Trophoblast cell (in vitro differentiated cells and primary cell): ENCODE measurements around the gene AMPH.

ENCODE experiments used
- DNase-seq, 2 donors: peaks; one replicate each; pipeline ENCODE4 v3.0.0-alpha.2; 2016
- H2AFZ ChIP-seq: 2 replicates; pipeline ENCODE4 v1.6.1; 2013; ENCODE audit warnings: low read length, moderate library complexity, mild to moderate bottlenecking; ENCODE audit not compliant: insufficient read depth, poor library complexity
- H2AK5ac ChIP-seq: 2 replicates; pipeline ENCODE4 v1.6.1; 2013; ENCODE audit warnings: mild to moderate bottlenecking, low read length
- H2BK120ac ChIP-seq: 2 replicates; pipeline ENCODE4 v1.6.1; 2013; ENCODE audit warnings: low read length, mild to moderate bottlenecking, moderate library complexity; ENCODE audit not compliant: insufficient read depth, poor library complexity
- H2BK12ac ChIP-seq: 2 replicates; pipeline ENCODE4 v1.6.1; 2013; ENCODE audit warnings: mild to moderate bottlenecking, low read length, moderate library complexity
- H2BK5ac ChIP-seq: 2 replicates; pipeline ENCODE4 v1.6.1; 2013; ENCODE audit warnings: low read length, low read depth, moderate library complexity, mild to moderate bottlenecking; ENCODE audit not compliant: poor library complexity
- H3K14ac ChIP-seq: 2 replicates; pipeline ENCODE4 v1.6.1; 2013; ENCODE audit warnings: mild to moderate bottlenecking, low read length
- H3K18ac ChIP-seq: 2 replicates; pipeline ENCODE4 v1.6.1; 2013; ENCODE audit warnings: mild to moderate bottlenecking, low read length
- H3K23ac ChIP-seq: 2 replicates; pipeline ENCODE4 v1.6.1; 2013; ENCODE audit warnings: low read length
- H3K27ac ChIP-seq: 2 replicates; pipeline ENCODE4 v1.5.1; 2013; ENCODE audit warnings: low read depth, mild to moderate bottlenecking, inconsistent platforms, low read length, moderate library complexity
- H3K27me3 ChIP-seq: 2 replicates; pipeline ENCODE4 v1.6.1; 2013; ENCODE audit warnings: inconsistent platforms, mild to moderate bottlenecking, low read length, moderate library complexity; ENCODE audit not compliant: insufficient read depth
- H3K36me3 ChIP-seq, 2 experiments: 1 replicate in 1 of 2; 2 replicates in 1 of 2; pipeline ENCODE4 v1.6.1; 2013; ENCODE audit warnings: low read length in 2 of 2, mild to moderate bottlenecking in 2 of 2, moderate library complexity in 1 of 2; ENCODE audit not compliant: insufficient read depth in 2 of 2, control insufficient read depth in 1 of 2
- H3K4ac ChIP-seq: 2 replicates; pipeline ENCODE4 v1.6.1; 2013; ENCODE audit warnings: low read depth, mild to moderate bottlenecking, low read length, moderate library complexity
- H3K4me1 ChIP-seq, 2 experiments: 1 replicate in 1 of 2; 2 replicates in 1 of 2; pipeline ENCODE4 v1.6.1; 2013; ENCODE audit warnings: low read length in 2 of 2, mild to moderate bottlenecking in 2 of 2, moderate library complexity in 1 of 2; ENCODE audit not compliant: insufficient read depth in 2 of 2, control insufficient read depth in 1 of 2
- H3K4me2 ChIP-seq: 2 replicates; pipeline ENCODE4 v1.6.1; 2013; ENCODE audit warnings: inconsistent platforms, mild to moderate bottlenecking, low read length, moderate library complexity
- H3K4me3 ChIP-seq: 2 replicates; pipeline ENCODE4 v1.5.1; 2013; ENCODE audit warnings: mild to moderate bottlenecking, low read depth, low read length, inconsistent platforms
- H3K79me1 ChIP-seq: one replicate; pipeline ENCODE4 v1.6.1; 2013; ENCODE audit warnings: low read length
- H3K79me2 ChIP-seq: 2 replicates; pipeline ENCODE4 v1.6.1; 2013; ENCODE audit warnings: low read length, mild to moderate bottlenecking; ENCODE audit not compliant: control insufficient read depth, insufficient read depth, poor library complexity
- H3K9ac ChIP-seq: 2 replicates; pipeline ENCODE4 v1.6.1; 2013; ENCODE audit warnings: mild to moderate bottlenecking, low read length
- H3K9me3 ChIP-seq: 2 replicates; pipeline ENCODE4 v1.6.1; 2013; ENCODE audit warnings: low read depth, mild to moderate bottlenecking, control low read depth, inconsistent platforms, low read length; ENCODE audit not compliant: insufficient read depth
- H4K12ac ChIP-seq: 2 replicates; pipeline ENCODE4 v1.6.1; 2013; ENCODE audit warnings: low read depth, mild to moderate bottlenecking, low read length, moderate library complexity
- H4K8ac ChIP-seq: 2 replicates; pipeline ENCODE4 v1.6.1; 2013; ENCODE audit warnings: low read depth, mild to moderate bottlenecking, low read length, moderate library complexity
- H4K91ac ChIP-seq: one replicate; pipeline ENCODE4 v1.6.1; 2013; ENCODE audit warnings: low read depth, mild to moderate bottlenecking, low read length, moderate library complexity
- WGBS: extraction: QIAGEN DNeasy Blood & Tissue Kit; methylation state at CpG from one replicate; pipeline ENCODE4 v1.1.7; 2013; ENCODE audit warnings: missing lambda C conversion rate; ENCODE audit not compliant: insufficient read length, insufficient coverage; ENCODE audit errors: extremely low coverage; 5-methylcytosine and 5-hydroxymethylcytosine counted together

AMPH gene

DNA sequence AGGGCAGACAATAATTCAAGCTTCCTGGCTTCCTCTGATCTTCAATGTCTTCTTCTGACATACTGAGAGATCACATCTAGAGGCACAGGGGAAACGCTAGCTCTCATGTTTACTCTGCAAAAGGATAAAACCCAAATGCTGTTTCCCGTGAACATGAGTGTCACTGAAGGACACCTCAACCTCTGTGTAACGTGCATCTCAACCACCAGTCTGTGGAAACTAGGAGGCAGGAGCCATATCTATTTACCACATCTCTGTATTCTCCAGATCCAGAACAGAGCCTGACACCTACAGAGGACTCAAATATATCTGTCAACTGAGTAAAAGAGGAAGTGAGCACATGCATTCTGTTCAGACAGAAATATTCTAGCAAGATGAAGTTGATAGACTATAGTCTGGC lies 217.4 kb downstream of the AMPH start:
- Histone ChIP-seq H3K23ac (no peak overlapping the region), H4K91ac (no peak overlapping the region), H3K79me2 (no peaks in the 10 kb centered on the region), H3K4ac (no peak overlapping the region), H3K27me3 (no peaks in the 10 kb centered on the region), H3K36me3 (no peaks in the 10 kb centered on the region), H3K18ac (no peak overlapping the region), H2AK5ac (no peak overlapping the region), H3K4me2 (no peak overlapping the region), H3K9me3 (no peaks in the 10 kb centered on the region), H3K4me1 (no peaks in the 10 kb centered on the region), H4K12ac (no peak overlapping the region), H3K27ac (no peak overlapping the region), H2BK12ac (no peak overlapping the region), H3K14ac (no peak overlapping the region), H2BK120ac (no peak overlapping the region), H2BK5ac (no peak overlapping the region), H3K9ac (no peak overlapping the region), H2AFZ (no peak overlapping the region), H3K79me1 (no peaks in the 10 kb centered on the region), H4K8ac (no peak overlapping the region), H3K4me3 (no peak overlapping the region)
- WGBS, result no CpG with 5 or more reads among the region's 3 CpGs
- DNase-seq, result no peak

DNA sequence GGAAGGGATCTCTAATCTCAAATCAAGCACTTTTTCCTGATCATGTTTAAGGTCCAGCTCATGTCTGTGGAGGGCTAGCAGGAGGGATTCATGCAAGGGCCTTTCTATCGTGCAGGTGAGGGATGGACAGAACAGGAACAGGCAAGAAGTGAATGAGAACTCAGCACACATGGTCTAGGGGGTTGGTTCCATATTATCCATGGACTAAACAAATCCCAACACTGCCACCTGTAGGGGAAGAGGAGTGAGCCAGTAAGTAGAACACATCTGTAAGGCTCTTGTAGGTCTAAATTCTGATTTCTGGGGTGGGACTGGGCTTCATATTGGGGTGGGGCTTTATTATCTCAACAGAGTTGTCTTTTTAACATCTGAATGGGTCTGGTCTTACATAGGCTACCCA lies 219.8 kb downstream of the AMPH start:
- H3K4me3 ChIP-seq, result no peak overlapping the region
- no peak overlapping the region for H2BK12ac ChIP-seq

DNA sequence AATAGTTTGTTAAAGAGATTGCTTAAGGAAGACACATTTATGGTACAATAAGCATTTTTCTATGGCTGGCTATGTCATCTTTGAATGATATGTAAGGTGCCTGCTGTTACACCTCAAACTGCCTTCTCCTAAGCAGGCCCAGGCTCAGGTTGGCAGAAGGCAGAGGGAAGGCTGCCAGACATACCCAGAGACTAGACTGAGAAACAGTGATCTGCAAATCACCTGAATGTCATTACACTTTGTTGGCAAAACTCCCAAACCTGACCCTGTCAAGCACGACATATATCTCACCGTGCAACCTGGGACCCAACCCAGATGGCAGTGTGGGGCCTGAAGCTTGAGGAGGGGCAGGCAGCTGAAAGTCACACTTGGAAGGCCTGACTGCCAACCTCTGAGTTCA lies 221.1 kb downstream of the AMPH start:
- Histone ChIP-seq H3K18ac (no peak overlapping the region), H3K79me2 (no peaks in the 10 kb centered on the region)

More for the DNA sequence above, 219.8 kb downstream of the AMPH start:
- Histone ChIP-seq H3K18ac (no peak overlapping the region), H3K79me2 (no peaks in the 10 kb centered on the region), H3K9me3 (no peaks in the 10 kb centered on the region), H3K27ac (no peak overlapping the region), H3K14ac (no peak overlapping the region), H4K12ac (no peak overlapping the region), H3K27me3 (no peaks in the 10 kb centered on the region), H3K4me2 (no peak overlapping the region), H3K23ac (no peak overlapping the region), H3K9ac (no peak overlapping the region), H2BK5ac (no peak overlapping the region), H4K8ac (no peak overlapping the region), H4K91ac (no peak overlapping the region), H2AFZ (no peak overlapping the region), H3K4ac (no peak overlapping the region), H3K79me1 (no peaks in the 10 kb centered on the region), H2AK5ac (no peak overlapping the region), H3K4me1 (no peaks in the 10 kb centered on the region), H3K36me3 (no peaks in the 10 kb centered on the region), H2BK120ac (no peak overlapping the region)
- DNase-seq, result no peak
- no CpG with 5 or more reads among the region's 1 CpG for WGBS

DNA sequence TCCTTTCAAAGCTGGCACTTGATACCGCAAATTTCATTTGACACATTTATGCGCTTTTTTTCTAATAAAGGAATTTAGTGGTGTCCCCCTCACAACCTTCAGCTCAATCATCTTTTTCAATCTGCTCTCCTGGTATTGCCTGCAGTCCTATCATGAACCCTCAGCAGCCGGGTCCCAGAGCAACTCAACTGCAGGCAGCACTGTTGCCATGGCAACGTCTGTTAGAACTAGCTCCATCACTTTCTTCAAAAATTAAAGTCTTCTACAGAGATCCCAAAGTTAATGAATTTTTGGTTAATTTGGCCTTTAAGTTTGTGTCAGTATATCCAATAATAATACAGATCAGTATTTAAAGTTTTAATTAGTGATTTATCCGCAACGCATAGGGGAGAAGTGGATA lies 221.6 kb downstream of the AMPH start:
- Histone ChIP-seq H3K9ac (no peak overlapping the region), H2BK5ac (no peak overlapping the region), H3K79me1 (no peaks in the 10 kb centered on the region), H3K9me3 (no peaks in the 10 kb centered on the region), H4K91ac (no peak overlapping the region), H2BK120ac (no peak overlapping the region), H4K8ac (no peak overlapping the region), H3K36me3 (no peaks in the 10 kb centered on the region), H3K4me3 (no peak overlapping the region), H3K27me3 (no peaks in the 10 kb centered on the region), H2AFZ (no peak overlapping the region), H3K14ac (no peak overlapping the region), H3K4ac (no peak overlapping the region), H2AK5ac (no peak overlapping the region), H3K79me2 (no peaks in the 10 kb centered on the region), H3K27ac (no peak overlapping the region), H3K18ac (no peak overlapping the region), H4K12ac (no peak overlapping the region), H3K23ac (no peak overlapping the region), H2BK12ac (no peak overlapping the region), H3K4me2 (no peak overlapping the region), H3K4me1 (no peaks in the 10 kb centered on the region)
- no CpG with 5 or more reads among the region's 6 CpGs for WGBS
- DNase-seq, result no peak

More for the DNA sequence above, 221.1 kb downstream of the AMPH start:
- H4K8ac ChIP-seq, result no peak overlapping the region
- no peaks in the 10 kb centered on the region for H3K79me1 ChIP-seq
- no peak overlapping the region for H4K91ac ChIP-seq
- H3K9me3 ChIP-seq, result no peaks in the 10 kb centered on the region
- no CpG with 5 or more reads among the region's 2 CpGs for WGBS
- DNase-seq, result no peak
- no peak overlapping the region for H3K23ac ChIP-seq
- H3K4me3 ChIP-seq, result no peak overlapping the region
- H3K9ac ChIP-seq, result no peak overlapping the region
- no peak overlapping the region for H3K14ac ChIP-seq
- no peak overlapping the region for H2BK5ac ChIP-seq
- H2AFZ ChIP-seq, result no peak overlapping the region
- H2AK5ac ChIP-seq, result no peak overlapping the region
- H3K4ac ChIP-seq, result no peak overlapping the region
- H3K27me3 ChIP-seq, result no peaks in the 10 kb centered on the region
- no peak overlapping the region for H3K27ac ChIP-seq
- H3K36me3 ChIP-seq, result no peaks in the 10 kb centered on the region
- H2BK12ac ChIP-seq, result no peak overlapping the region
- no peaks in the 10 kb centered on the region for H3K4me1 ChIP-seq
- no peak overlapping the region for H4K12ac ChIP-seq
- H3K4me2 ChIP-seq, result no peak overlapping the region
- no peak overlapping the region for H2BK120ac ChIP-seq
